Stimulated activated CD4-positive, alpha-beta T cell treated with anti-CD3 and anti-CD28 coated beads, Interleukin-4, amount 100 ng/mL, for 1 hour (primary cell): ENCODE data around the gene KCNA4.
"Not testable (repeated sequence)": the region's sequence is repeated elsewhere in the genome, so short reads cannot be mapped to it uniquely, and the experiment has no call there.

ENCODE experiments used
- DNase-seq: peaks from one replicate; pipeline ENCODE4 v3.0.0-alpha.2; 2020

The KCNA4 gene

DNA sequence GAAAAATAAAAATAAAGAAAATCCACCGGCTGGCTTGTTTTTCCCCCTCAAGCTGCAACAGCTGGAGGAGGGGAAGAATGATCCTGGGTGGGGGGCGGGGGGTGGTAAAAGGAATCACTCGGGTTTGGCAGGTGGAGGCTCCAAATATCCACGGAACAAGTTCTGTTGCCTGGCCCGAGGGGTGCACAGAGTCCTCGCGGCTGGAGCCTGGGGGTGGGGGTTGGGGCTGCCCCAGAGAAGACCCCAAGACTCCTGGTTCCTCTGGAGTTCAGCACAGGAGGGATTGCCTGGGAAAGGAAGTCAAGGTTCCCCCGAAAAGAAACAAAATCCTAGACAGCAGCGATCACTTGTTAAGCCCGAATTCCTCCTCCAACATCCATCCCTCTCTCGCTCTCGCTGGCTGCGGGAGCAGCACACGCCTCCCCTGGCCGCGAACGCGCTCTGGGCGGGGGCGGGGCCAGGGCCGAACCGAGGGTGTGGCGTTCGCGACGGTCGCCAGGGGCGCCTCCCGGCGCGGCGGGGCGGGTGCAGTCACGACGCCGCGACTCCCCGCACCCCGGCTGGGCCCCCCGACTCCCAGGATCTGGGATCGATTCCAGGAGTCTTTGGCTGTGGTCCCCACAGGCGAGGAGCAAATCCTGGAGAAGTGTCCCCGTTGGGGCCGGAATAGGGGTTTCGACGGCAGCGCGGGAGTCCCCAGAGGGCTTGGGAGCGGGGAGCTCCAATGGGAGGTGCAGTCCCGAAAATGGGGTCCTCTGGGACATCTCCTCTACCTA, at the start of gene KCNA4:
KCNA4 (minus strand) TSS at position 443 of the 776 bp plus-strand sequence. CDS start 4,352 bp downstream, outside the sequence.
- DNase-seq, result no peak

DNA sequence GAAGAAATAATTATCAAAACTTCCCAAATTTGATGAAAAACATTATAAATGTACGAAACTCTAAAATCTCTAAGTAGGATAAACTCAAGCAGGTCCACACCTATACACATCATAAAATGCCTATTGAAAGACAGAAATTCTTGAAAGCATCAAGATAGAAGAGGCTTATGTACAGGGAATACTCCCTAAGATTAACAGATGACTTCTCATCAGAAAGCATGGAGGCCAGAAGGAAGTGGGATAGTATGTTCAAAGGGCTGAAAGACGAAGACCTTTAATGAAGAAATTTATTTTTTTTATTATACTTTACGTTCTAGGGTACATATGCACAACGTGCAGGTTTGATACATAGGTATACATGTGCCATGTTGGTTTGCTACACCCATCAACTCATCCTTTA, 45.3 kb upstream of the KCNA4 start:
- DNase-seq, result no peak

DNA sequence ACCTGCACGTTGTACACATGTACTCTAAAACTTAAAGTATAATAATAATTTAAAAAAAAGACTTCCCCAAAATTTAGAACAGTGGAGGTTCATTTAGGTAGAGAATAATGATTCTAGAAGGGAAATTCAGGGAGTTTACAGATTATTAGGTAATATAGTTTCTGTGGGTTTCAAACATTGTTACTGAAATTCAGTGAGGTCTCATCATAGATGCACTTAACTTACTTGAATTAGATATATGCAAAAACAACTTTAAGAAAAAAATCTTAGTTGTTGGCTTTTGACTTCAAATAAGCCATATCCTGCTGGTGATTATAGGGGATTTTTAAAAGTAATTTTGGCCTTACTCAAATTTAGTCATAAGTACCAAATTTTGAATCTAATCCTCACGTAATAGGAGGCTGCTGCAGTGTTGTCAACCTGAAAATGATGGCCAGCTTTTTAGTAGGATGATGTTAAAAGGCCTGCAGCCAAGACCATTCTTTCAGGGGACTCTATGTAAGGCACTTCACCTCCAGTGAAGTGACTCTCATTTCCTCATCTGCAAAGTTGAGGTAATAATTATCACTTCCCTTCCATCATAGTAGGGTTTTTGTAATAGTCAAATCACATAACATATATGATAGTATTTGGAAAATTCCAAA, 42.5 kb upstream of the KCNA4 start:
- no peak for DNase-seq

DNA sequence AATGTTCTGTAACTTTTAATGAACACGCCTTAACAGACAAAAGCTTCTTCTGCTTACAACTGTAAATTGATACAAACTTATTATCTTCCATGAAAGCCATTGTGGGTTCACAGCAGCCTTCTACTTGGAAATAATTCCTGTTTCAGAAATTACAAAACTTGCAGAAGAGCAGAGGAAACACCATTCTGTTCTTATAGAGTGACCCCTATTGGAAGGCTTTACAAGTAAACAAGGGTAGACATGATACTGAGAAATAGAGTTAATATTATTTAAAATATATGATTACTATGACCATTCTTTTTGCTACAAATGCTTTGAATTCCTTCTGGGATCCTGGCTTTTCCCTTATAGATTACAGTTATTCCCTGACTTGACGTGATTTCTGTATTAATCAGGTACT, 32.4 kb upstream of the KCNA4 start:
- no peak for DNase-seq

DNA sequence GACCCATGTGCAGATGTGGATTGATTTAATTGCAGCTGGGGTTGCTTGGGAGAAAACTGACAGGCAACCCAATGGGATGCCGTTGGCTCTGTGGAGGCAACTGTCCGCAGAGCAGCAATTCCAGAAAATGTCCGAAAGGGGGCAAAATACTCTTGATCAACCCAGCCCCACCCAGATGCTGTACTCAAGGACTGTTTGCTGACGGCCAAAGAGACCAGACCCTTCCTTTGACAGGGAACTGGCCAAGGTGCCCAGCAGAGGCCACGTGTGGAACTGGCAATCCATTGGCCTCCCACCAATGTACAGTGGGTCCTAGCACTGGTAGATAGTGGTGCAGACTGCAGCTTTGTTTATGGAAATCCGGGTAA, 29.7 kb upstream of the KCNA4 start:
- DNase-seq, result no peak

DNA sequence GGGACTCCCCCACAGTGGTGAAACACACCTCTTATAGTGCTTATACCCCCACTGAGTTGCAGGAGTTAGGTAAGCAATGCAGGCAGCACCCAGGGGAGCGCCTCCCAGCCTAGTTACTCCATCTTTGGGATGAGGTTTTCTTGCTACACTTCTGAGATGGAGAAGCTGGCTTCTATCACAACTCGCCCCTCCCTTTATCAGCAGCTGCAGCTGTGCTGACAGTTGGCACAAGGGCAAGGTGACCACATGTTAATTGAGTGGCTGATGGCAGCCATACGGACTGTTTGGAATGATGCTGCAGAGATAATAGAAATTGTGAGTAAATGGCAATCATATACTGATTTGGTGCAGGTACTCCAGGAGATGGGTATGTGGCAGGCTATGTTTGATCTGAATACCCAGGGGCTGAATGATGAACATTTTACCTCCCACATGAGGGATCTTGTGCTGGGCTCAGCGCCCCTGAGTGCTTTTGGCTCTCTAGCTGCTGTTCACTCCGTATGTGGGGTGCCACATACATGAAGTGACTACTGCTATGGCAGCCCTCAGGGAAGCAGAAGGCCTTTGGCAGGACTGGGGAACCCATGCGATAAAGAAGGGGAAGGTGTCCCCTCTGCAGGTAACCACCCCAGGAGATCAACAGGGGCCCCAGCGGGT, 29.2 kb upstream of the KCNA4 start:
- DNase-seq, result no peak

DNA sequence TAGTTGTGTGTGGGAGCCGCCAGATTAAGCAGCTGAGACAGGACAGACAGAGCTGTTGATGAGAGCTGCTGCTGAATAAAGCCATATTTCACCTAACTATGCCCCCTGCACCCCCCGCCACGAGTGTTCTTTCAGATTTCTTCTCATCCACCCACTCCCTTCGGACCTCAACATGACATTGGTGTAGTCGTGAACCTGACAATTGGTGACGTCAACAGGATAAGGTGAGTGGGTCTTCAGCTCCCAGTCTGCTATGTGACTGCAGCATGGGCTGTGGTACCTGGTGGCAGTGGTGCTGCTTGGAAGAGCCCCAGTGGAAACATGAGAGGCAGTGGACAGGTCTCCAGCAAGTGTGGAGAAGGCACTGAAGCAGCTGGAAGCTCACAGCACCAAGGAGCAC, 28.3 kb upstream of the KCNA4 start:
- no peak for DNase-seq

DNA sequence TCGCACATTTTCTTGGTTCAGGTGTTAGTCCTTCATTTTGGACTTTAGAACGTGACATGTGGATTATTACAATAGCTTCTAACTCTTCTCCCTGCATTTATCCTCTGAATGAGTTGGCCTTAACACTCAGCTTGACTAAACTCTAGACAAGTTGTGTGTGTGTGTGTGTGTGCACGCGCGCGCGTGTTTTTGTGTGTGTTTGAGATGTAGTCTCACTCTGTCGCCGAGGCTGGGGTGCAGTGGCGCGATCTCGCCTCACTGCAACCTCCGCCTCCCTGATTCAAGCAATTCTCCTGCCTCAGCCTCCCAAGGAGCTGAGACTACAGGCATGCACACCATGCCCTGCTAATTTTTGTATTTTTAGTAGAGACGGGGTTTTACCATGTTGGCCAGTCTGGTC, 24.3 kb upstream of the KCNA4 start:
- no peak for DNase-seq

DNA sequence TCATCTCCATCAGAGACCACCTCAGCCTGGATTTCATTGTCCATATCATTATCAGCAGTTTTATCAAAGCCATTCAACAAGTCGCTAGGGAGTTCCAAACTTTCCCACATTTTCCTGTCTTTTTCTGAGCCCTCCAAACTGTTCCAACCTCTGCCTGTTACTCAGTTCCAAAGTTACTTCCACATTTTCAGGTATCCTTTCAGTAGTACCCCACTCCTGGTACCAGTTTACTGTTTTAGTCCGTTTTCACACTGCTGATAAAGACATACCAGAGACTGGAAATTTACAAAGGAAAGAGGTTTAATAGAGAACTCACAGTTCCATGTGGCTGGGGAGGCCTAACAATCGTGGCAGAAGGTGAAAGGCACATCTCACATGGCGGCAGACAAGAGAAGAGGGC, 17.9 kb upstream of the KCNA4 start:
- not testable (repeated sequence) for DNase-seq

DNA sequence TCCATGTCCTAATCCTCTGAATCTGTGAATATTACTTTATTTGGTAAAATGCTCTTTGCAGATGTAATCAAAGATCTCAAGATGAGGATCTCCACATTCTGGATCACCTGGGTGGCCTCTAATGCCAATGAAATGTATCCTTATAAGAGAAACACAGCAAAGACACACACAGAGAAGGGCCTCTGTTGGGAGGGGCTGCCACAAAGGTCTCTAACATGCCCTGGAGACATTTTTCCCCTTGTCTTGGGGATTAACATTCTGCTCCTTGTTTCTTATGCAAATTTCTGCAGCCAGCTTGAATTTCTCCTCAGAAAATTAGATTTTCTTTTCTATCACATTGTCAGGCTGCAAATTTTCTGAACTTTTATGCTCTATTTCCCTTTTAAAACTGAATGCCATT, 17.3 kb upstream of the KCNA4 start:
- not testable (repeated sequence) for DNase-seq

DNA sequence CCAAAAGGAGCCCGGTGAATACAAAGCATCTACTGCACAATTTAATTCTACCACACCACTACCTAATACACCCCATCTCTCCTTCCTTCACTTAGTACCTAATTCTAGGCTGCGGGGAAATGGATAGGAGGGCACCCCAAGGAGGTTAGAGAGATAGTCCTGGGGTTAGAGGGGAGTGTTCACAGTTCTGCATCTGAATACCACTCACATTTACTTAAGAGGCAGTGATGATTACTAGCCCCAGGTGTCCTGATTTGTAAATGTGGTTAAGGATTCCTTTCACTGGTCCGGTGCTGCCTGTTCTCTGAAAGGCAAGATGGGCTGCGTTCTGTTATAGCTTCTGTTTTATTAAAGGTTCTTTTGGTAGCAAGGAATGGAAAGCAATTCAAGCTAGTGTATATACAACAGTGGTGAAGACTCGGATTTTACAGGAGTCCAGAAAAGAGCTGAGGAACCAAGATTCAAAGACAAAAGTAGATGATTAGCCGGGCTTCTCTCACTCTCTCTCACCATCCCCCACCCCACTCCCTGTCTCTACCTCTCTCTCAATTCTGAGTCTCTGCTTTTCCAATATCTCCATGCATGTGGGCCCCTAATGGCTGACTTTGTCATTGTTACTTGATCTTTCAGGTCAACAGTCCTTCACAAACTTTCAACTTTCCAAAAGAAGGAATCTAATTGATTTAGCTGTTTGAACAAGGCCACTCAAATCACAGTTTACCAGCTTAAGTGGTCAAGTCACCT, 8.7 kb upstream of the KCNA4 start:
- DNase-seq, result no peak

DNA sequence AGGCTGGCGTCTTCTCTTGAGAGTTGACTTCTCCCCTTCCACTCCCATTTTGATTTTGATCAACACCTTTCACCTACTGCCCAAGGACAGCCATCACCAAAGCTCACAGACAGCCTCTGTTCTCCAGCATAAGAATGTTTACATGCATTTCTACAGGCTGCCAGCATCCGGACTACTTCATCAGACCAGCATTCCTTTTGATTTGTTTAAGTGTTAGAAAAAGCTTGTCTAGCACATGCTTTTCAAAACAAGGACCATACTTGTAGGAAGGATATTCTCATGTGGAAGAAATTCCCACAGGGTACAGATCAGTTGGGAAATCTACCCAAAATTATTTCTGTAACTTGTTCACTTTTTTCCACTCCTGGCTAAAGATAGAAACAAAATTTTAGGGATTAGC, 6.2 kb upstream of the KCNA4 start:
- DNase-seq, result no peak

DNA sequence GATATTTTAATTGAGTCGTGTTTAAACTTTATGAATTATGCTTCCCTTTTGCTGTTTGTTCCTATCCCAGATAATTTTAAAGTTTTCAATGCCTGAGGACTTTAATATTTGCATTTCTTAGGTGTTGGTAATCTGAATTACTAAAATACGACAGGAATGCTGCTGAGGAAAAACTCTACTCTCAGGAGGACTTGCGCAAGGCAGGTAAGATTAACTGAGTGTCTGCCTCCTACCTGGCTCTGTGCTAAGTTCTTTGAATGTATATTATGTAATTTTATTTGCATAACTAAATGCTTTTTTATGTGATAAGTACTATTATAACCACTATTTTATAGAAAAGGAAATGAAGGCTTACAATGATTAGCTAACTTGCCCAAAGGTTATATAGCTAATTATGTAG, 2.7 kb upstream of the KCNA4 start:
- DNase-seq, result no peak

DNA sequence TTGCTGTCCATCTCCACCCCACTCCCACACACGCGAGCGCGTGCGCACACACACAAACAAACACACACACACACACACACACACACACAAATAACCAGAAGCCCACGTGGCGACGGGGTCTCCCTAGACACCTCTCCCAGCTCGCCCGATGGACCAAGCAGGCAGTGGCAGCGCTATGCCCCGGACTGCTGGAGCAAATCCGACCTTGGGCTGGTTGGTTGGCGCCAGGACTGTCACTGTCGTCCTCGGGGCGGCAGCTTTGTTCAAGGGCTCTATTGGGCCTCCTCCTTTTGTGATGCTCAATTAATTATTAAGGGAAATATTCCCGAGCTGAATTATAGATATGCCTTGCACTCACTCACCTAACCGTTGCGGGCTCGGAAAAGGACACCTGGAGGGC, 1.7 kb upstream of the KCNA4 start:
- DNase-seq, result no peak

DNA sequence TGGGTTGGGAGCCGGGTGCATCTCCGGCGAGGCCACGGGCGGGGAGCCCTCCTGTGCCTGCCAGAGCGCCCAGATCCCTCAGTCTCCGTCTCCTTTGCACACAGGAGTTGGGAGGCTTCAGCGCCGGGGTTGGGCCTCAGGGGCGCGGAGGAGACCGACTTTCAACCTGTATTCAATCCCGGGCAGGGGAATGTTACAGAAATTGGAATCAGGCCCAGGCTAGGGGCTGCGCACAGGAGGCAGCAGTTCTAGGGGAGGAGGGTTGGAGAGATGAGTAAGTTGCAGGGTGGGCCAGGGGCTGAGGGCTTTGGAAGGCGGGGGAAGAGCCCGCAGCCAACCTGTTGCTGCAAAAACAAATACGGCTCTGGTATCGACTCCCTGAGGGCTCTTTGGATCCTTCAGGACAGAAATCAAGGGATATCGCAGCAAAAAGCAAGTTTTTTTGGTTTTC, 640 bp upstream of the KCNA4 start:
- no peak for DNase-seq

DNA sequence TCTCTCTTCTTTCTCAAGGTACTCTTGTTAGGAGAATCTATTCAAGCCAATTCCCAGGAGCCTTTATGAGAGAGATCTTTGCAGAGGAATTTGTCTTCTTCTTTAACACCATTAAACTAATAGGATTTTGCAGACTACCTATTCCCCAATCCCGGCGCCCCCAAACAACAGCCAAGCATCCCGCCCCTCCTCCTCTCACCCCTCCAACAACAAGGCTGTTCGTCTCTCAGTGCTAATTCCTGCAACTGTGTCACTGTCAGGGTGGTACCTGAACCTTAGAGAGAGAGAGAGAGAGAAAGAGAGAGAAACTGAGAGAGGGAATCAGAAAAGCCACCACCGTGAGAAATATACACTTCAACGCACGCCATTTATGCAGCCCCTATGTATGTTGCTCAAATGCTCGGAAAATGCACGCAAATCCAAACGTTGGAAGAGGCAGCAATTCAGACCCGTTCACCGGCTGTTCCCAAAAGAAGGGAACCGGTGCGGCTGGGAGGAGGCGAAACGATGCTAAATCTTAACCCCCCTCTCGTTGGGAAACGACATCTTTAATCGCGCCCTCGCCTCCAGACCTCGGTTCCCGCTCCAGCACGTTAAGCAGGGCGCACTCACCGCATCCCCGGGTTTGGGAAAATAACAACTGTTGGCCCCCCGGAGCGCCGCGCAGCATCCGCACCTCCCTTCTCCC, 961 bp downstream of the KCNA4 start:
- no peak for DNase-seq

DNA sequence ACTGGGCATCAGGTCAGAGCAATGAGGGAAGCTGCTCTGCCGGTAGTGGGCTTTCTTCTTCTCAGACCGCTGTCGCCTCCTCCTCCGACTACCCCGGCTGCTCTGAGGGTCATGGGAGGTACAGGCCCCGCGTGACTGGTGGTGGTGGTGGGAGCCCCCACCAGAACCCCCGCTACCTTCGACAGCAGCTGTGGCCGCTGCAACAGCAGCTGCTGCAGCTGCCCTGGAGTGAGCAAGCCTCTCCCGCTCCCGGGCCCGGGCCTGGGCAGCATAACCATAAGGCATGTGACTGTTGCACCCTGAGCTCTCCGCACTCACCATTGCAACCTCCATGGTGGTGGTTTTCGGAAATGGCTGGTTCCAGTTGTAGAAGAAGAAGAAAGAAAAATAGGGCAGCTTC, 4.5 kb downstream of the KCNA4 start:
- DNase-seq, result no peak

DNA sequence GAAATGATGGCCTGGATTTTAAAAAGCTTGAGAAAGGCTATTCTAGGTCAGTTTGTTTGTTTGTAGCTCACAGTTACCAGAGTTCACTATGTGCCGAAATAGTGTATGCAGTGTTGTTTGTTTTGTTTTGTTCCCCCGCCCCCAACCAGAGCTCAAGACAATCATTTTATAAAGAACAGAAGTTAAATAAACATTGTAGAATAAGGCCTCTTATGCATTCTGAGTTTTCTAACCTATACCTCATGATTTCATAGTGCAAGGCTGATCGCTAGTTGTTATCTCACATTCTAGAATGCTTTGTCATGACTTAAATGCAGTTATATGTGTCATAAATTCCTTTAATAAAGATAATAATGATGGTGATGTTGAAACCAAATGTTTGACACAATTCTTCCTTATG, 7.8 kb downstream of the KCNA4 start:
- DNase-seq, result no peak

DNA sequence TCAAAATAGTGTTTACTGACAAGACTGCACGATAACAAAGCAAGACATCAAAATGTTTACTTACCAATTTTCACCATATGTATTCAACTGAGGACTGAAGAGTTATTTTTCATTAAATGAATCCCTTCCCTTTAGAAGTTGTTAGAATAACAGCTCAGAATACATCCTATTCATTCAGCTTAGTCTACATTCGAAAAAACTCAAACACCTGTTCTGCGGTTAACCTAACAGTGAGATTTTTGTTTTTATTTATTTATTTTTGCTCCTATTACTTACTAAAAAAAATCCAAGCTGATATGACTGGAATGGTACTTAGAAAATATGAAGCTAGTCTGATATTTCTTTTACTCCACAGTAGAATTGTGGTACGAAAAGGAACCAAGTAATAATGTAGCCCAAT, 10.0 kb downstream of the KCNA4 start:
- DNase-seq, result no peak

DNA sequence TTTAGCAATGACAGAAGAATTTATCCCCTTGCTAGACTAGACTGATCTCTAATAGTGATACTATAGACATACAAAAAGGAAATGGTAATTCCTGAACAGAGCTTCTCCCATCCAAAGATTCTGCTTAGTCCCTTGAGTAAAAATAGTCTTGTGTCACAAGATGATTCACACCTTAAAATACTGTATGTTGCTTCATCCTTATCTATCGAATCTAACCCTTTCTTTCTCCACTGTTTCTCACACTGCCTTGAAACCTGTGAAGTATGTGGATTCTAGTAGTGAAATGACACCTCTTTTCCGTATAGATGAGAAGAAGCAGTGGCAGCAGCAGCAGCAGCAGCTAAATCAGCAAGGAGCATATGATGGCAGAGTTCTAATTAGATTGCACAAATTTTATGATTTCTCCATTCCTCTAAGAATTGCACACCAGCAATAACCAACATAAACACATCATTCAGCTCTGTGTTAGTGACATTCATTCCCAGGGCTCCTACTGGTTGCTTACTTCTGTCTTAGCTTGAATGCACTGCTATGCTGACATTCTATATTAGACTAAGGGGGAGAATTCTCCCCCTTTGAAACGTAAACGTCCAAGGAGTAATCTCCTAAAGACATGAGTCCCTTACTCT, 14.6 kb downstream of the KCNA4 start:
- DNase-seq, result no peak

DNA sequence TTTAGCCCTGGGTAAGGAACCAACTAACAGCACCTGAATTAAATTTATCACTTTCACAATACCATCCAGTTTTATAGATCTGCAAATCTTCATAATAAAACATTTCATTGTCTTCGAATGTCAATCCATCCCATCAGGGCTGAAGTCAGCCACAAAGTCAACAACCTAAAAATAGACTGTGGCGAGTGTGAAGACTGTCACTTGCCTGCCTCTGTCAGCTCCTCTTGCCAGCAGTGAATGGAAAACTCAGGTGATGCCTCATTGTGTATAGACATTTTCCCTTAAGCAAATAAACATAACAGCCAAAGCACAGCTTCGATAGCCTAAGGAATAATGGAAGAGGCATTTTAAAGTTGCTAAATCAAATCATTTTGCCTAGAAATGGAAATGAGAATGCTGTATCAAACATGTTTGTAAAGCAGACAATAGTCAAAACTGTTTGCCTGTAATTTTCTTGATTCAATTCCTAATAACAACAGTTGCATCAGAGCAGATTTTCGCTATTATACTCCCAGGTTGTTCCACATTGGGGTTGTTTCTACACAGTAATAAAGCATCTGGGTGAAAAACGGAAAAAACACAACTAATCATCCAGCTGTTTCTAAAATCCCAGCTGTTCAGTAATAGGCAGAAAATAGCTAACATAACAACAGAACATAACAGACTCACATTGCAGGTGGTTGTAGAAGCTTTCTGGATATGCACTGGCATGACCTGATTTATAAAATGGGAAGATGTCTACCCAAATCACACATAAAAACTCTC, 15.7 kb downstream of the KCNA4 start:
- DNase-seq, result no peak

DNA sequence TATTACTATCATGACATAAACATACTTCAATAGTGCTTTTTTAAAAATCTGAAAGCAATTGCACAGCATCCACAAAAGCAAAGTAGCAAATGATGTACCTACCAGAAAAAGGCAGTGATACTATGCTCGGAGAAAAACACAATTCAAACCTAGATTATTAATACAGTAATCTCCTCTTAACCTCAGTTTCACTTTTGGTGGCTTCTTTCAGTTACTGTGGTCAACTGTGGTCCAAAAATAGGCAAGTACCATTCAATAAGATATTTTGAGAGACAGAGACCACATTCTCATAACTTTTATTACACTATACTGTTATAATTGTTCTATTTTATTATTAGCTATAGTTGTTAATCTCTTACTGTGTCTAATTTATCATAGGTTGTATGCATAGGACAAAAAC, 20.8 kb downstream of the KCNA4 start:
- no peak for DNase-seq
